ENCODE measurements around the gene CALML6.

DNA sequence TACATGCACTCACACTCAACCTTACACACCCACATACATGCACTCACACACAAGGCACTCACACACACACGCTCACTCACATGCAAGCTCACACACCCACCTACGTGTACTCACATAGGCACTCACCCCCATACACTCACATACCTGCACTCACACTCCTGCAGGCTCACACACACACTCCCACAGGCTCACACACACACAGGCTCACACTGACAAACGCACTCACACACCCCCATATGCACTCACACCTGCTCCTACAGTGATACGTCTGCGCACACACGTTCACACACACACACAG is 23.2 kb downstream of the CALML6 start:
- TF ChIP-seq EZH2 (IDR thresholded peaks at IDR 0.05; ENCODE audit: borderline replicate concordance, insufficient read depth, low read length, poor library complexity, severe bottlenecking) (no peak), CTCF (IDR thresholded peaks at IDR 0.05; ENCODE audit: poor library complexity, severe bottlenecking) (no peak), MXI1 (conservative IDR thresholded peaks at IDR 0.05; ENCODE audit: poor library complexity, severe bottlenecking) (no peak), RAD21 (conservative IDR thresholded peaks at IDR 0.05) (no peak), EP300 (conservative IDR thresholded peaks at IDR 0.05; ENCODE audit: poor library complexity, severe bottlenecking) (no peak)
